H1 (cell line): Measurements from ENCODE around the gene SPTB. TPM values are rescaled to one million over a fixed set of nuclear protein-coding genes. Genes with fewer than 3 reads are reported as not detected.
A peak's percentile ranks its signal among the peaks of the same experiment; 100 is the strongest.

ENCODE experiments used
- CTCF ChIA-PET: fragments of 300-600 bp; sonication (Branson Sonifier 250); formaldehyde crosslinking; loops from one replicate; lab custom pipeline; 2021; ENCODE audit not compliant: partially characterized antibody; lab: Charles Lee
- POLR2A ChIA-PET: fragments of 300-600 bp; sonication (Branson Sonifier 250); formaldehyde crosslinking; loops from one replicate; lab custom pipeline; 2021; ENCODE audit warnings: inconsistent platforms; ENCODE audit not compliant: partially characterized antibody; lab: Charles Lee
- DNase-seq, 2 experiments: peaks; one replicate each; pipeline versions ENCODE4 v3.0.0 to v3.0.0-alpha.2; 2010 to 2022; ENCODE audit warnings: low spot score in 2 of 2, low read depth in 1 of 2, mixed read lengths in 1 of 2
- FAIRE-seq: peaks from 2 replicates; lab custom pipeline; 2011; peaks lifted over from hg19 to GRCh38; lab: Jason Lieb, UNC
- H2AFZ ChIP-seq: 2 replicates; pipeline ENCODE4 v1.8.1; 2012; ENCODE audit warnings: low read length, inconsistent platforms
- H2AK5ac ChIP-seq: 2 replicates; pipeline ENCODE4 v1.6.1; 2013; ENCODE audit warnings: low read depth, low read length
- H2BK120ac ChIP-seq: replicated peaks from 2 replicates; pipeline ENCODE3; 2013; ENCODE audit warnings: low read depth, low read length, inconsistent platforms
- H2BK12ac ChIP-seq: 2 replicates; pipeline ENCODE4 v1.6.1; 2013; ENCODE audit warnings: low read depth, low read length
- H2BK15ac ChIP-seq: 2 replicates; pipeline ENCODE4 v1.6.1; 2013; ENCODE audit warnings: low read length
- H2BK20ac ChIP-seq: 2 replicates; pipeline ENCODE4 v1.6.1; 2013; ENCODE audit warnings: low read length
- H2BK5ac ChIP-seq: 2 replicates; pipeline ENCODE4 v1.6.1; 2013; ENCODE audit warnings: low read depth, low read length
- H3K14ac ChIP-seq: 2 replicates; pipeline ENCODE4 v1.6.1; 2013; ENCODE audit warnings: inconsistent platforms; ENCODE audit not compliant: insufficient read length
- H3K18ac ChIP-seq: 2 replicates; pipeline ENCODE4 v1.6.1; 2013; ENCODE audit warnings: low read length; ENCODE audit errors: extremely low read depth
- H3K23ac ChIP-seq: 2 replicates; pipeline ENCODE4 v1.6.1; 2013; ENCODE audit warnings: inconsistent platforms; ENCODE audit not compliant: insufficient read length
- H3K23me2 ChIP-seq: 2 replicates; pipeline ENCODE4 v1.6.1; 2013; ENCODE audit warnings: low read depth, low read length
- H3K27ac ChIP-seq: 2 replicates; pipeline ENCODE4 v1.6.1; 2011; ENCODE audit warnings: low read depth, low read length, inconsistent platforms
- H3K27me3 ChIP-seq, 4 experiments: replicated peaks in 1 of 4; 1 replicate in 1 of 4; 2 replicates in 3 of 4; pipeline versions ENCODE4 v1.6.1 to v1.8.1; 2011 to 2013; ENCODE audit warnings: low read length in 3 of 4, mild to moderate bottlenecking in 3 of 4, inconsistent platforms in 2 of 4, mixed read lengths in 2 of 4, moderate library complexity in 1 of 4; ENCODE audit not compliant: control insufficient read depth in 3 of 4, insufficient read depth in 3 of 4; ENCODE audit errors: extremely low read depth in 1 of 4
- H3K36me3 ChIP-seq, 4 experiments: 2 replicates each; pipeline versions ENCODE4 v1.6.1 to v1.8.1; 2011 to 2013; ENCODE audit warnings: mild to moderate bottlenecking in 4 of 4, low read length in 3 of 4, moderate library complexity in 2 of 4, control low read depth in 1 of 4, inconsistent platforms in 1 of 4; ENCODE audit not compliant: insufficient read depth in 4 of 4, control insufficient read depth in 2 of 4
- H3K4ac ChIP-seq: replicated peaks from 2 replicates; pipeline ENCODE3; 2013; ENCODE audit warnings: low read length, low read depth, mixed read lengths, inconsistent platforms; ENCODE audit not compliant: insufficient read length
- H3K4me1 ChIP-seq, 4 experiments: replicated peaks in 1 of 4; 1 replicate in 1 of 4; 2 replicates in 3 of 4; pipeline versions ENCODE4 v1.6.1 to v1.8.1; 2011 to 2013; ENCODE audit warnings: low read length in 3 of 4, inconsistent platforms in 2 of 4, mixed read lengths in 1 of 4; ENCODE audit not compliant: insufficient read depth in 4 of 4, control insufficient read depth in 3 of 4
- H3K4me2 ChIP-seq, 2 experiments: 2 replicates each; pipeline versions ENCODE4 v1.6.1 to v1.8.1; 2011 to 2013; ENCODE audit warnings: low read depth in 2 of 2, low read length in 2 of 2, control low read depth in 1 of 2, inconsistent platforms in 1 of 2, mild to moderate bottlenecking in 1 of 2; ENCODE audit not compliant: insufficient read depth in 1 of 2
- H3K4me3 ChIP-seq, 4 experiments: fragments of 200-600, 300-600 bp in 1 of 4; sonication (generic), shearing (Covaris generic), sonication (Bioruptor Twin) in 1 of 4; 2 replicates each; pipeline versions ENCODE4 v1.5.1 to v1.8.1; 2011 to 2016; ENCODE audit warnings: low read length in 4 of 4, low read depth in 3 of 4, control low read depth in 2 of 4, inconsistent platforms in 2 of 4, mild to moderate bottlenecking in 2 of 4, mixed read lengths in 1 of 4, moderate library complexity in 1 of 4; ENCODE audit not compliant: insufficient read depth in 2 of 4; ENCODE audit errors: extremely low read depth in 1 of 4
- H3K56ac ChIP-seq: replicated peaks from 2 replicates; pipeline ENCODE3; 2013; ENCODE audit warnings: low read depth, mild to moderate bottlenecking, mixed read lengths, low read length, inconsistent platforms; ENCODE audit not compliant: insufficient read length
- H3K79me1 ChIP-seq: 2 replicates; pipeline ENCODE4 v1.6.1; 2013; ENCODE audit warnings: low read depth, low read length, control low read depth
- H3K79me2 ChIP-seq, 2 experiments: 2 replicates each; pipeline versions ENCODE4 v1.6.1 to v1.8.1; 2012 to 2013; ENCODE audit warnings: low read length in 2 of 2, mild to moderate bottlenecking in 2 of 2, inconsistent platforms in 1 of 2; ENCODE audit not compliant: insufficient read depth in 2 of 2, control insufficient read depth in 1 of 2
- H3K9ac ChIP-seq, 4 experiments: replicated peaks in 1 of 4; 1 replicate in 1 of 4; 2 replicates in 3 of 4; pipeline versions ENCODE4 v1.6.1 to v1.8.1; 2011 to 2013; ENCODE audit warnings: low read depth in 3 of 4, low read length in 3 of 4, control low read depth in 2 of 4, mild to moderate bottlenecking in 2 of 4, moderate library complexity in 2 of 4, inconsistent platforms in 1 of 4; ENCODE audit errors: extremely low read depth in 1 of 4
- H3K9me3 ChIP-seq, 2 experiments: 2 replicates each; pipeline versions ENCODE4 v1.6.1 to v1.8.1; 2012 to 2013; ENCODE audit warnings: mild to moderate bottlenecking in 2 of 2, moderate library complexity in 2 of 2, control low read depth in 1 of 2, inconsistent platforms in 1 of 2, low read depth in 1 of 2, low read length in 1 of 2, mixed read lengths in 1 of 2; ENCODE audit not compliant: insufficient read depth in 2 of 2
- H4K20me1 ChIP-seq, 2 experiments: replicated peaks in 1 of 2; 2 replicates each; pipeline versions ENCODE3 to v1.8.1; 2011 to 2013; ENCODE audit warnings: inconsistent platforms in 2 of 2, low read length in 2 of 2, mild to moderate bottlenecking in 1 of 2; ENCODE audit not compliant: insufficient read depth in 2 of 2, control insufficient read depth in 1 of 2
- H4K5ac ChIP-seq: 2 replicates; pipeline ENCODE4 v1.6.1; 2013; ENCODE audit warnings: low read length, low read depth, mixed read lengths, inconsistent platforms; ENCODE audit not compliant: insufficient read length
- H4K8ac ChIP-seq: 2 replicates; pipeline ENCODE4 v1.8.0; 2013; ENCODE audit warnings: mild to moderate bottlenecking, moderate library complexity, low read length, inconsistent platforms; ENCODE audit not compliant: insufficient read depth; ENCODE audit errors: extremely low read depth
- H4K91ac ChIP-seq: replicated peaks from 2 replicates; pipeline ENCODE3; 2013; ENCODE audit warnings: low read length, mixed read lengths, inconsistent platforms; ENCODE audit not compliant: insufficient read length
- FOSL1 ChIP-seq: IDR thresholded peaks from 2 replicates; pipeline ENCODE4 v1.6.1; 2011; ENCODE audit warnings: mild to moderate bottlenecking, low read depth, low read length, moderate library complexity; ENCODE audit not compliant: insufficient read depth
- MAFK ChIP-seq: IDR thresholded peaks from 2 replicates; pipeline ENCODE4 v1.6.1; 2012; ENCODE audit warnings: low read depth, mild to moderate bottlenecking, improper control_type of control experiment, low read length
- RFX5 ChIP-seq: IDR thresholded peaks from 2 replicates; pipeline ENCODE4 v1.6.1; 2011; ENCODE audit warnings: low read depth, low read length, improper control_type of control experiment, borderline replicate concordance
- YY1 ChIP-seq: IDR thresholded peaks from 2 replicates; pipeline ENCODE4 v1.6.1; 2011; ENCODE audit warnings: low read depth, mild to moderate bottlenecking, low read length
- whole genome bisulfite sequencing, 2 experiments: shearing (Covaris generic) in 1 of 2; methylation state at CpG; one replicate each; pipeline versions ENCODE4 v1.1.6 to v1.1.7; 2013 to 2015; ENCODE audit warnings: low lambda C conversion rate in 2 of 2, mixed read lengths in 2 of 2, inconsistent platforms in 1 of 2, low coverage in 1 of 2, missing lambda C conversion rate in 1 of 2; ENCODE audit not compliant: insufficient replicate concordance in 2 of 2, insufficient coverage in 1 of 2, insufficient read length in 1 of 2; ENCODE audit errors: extremely low coverage in 1 of 2, missing lambda C conversion rate in 1 of 2; 5-methylcytosine and 5-hydroxymethylcytosine counted together
- polyA plus RNA-seq, 7 experiments: library from polyadenylated mRNA; depleted of rRNA in 3 of 7; stranded (reverse) in 5 of 7; unstranded in 2 of 7; fragments of >200 nt in 5 of 7; fragments of 200-250 nt in 2 of 7; gene quantifications; 1 replicate in 5 of 7; 2 replicates in 1 of 7; 4 replicates in 1 of 7; pipeline versions ENCODE4 v1.2.1 to v1.2.3, GENCODE V29; 2011 to 2013; ENCODE audit warnings: missing spikeins in 2 of 7, mixed read lengths in 2 of 7
- total RNA-seq: library from RNA; stranded (reverse); fragmentation: NEBNext Ultra II Directional; extraction: Animal tissue kit (Norgen Biotek cat#: 25700); gene quantifications from 2 replicates; pipeline ENCODE4 v1.2.1, GENCODE V29; 2021

The SPTB gene
- total and polyA plus RNA-seq, 2 of the 8 experiments (the other 6 are each of a cell fraction or from before 2014, with no cell fraction given), result 0.30 to 2.4 TPM

- Histone ChIP-seq H2BK120ac (no peak overlapping the region), H3K18ac (no peak overlapping the region), H2BK12ac (peak overlapping the region; percentile 63; the same call in 1 of the 2 replicates), H3K79me2 (no peaks in the 10 kb centered on the region), H4K5ac (no peak overlapping the region), H3K4ac (no peak overlapping the region), H2AK5ac (no peak overlapping the region), H3K9ac (0 out of 7 replicates have a peak overlapping the region, but pooled peaks of 1 of the 4 experiments have one; percentile 1), H4K8ac (no peak overlapping the region), H3K56ac (no peak overlapping the region), H3K4me3 (no peak overlapping the region), H3K4me1 (peaks cover 0 to 18% (median 11%) of the 10 kb centered on the region in 4 experiments; a peak in 6 of 7 replicates), H3K9me3 (no peaks in the 10 kb centered on the region), H3K27me3 (no peaks in the 10 kb centered on the region; a peak in 1 of 7 replicates), H4K91ac (no peak overlapping the region), H3K14ac (no peak overlapping the region), H3K23ac (no peak overlapping the region), H2BK5ac (peak overlapping the region; percentile 19; the same call in 1 of the 2 replicates), H3K4me2 (no peak overlapping the region), H3K36me3 (no peaks in the 10 kb centered on the region), H3K79me1 (no peaks in the 10 kb centered on the region), H4K20me1 (no peaks in the 10 kb centered on the region), H3K27ac (no peak overlapping the region), H2BK15ac (peak overlapping the region; percentile 1; the same call in 1 of the 2 replicates), H2BK20ac (no peak overlapping the region), H3K23me2 (no peaks in the 10 kb centered on the region), H2AFZ (no peak overlapping the region)
- FAIRE-seq (no peak), DNase-seq (no peak)
- ChIA-PET CTCF (interaction anchor here (0.7 to 5.1 kb wide), 15 partner anchors 8 to 156 kb away, joined by 3 to 74 read pairs (median 5); partner anchors contain the start of gene CHURC1), POLR2A (interaction anchor here (0.9 to 1.7 kb wide), 2 partner anchors 12 to 50 kb away, joined by 3 to 4 read pairs; no protein-coding TSS in a partner anchor)
- 92% methylated on average over 3 of the region's 3 CpGs; no CpG with 5 or more reads in 1 of the 2 experiments for WGBS, 2 experiments
- TF ChIP-seq RFX5 (no peak), FOSL1 (no peak), MAFK (no peak), YY1 (no peak)
Observed at GRCh38 chr14:64758025-64758521, 121.6 kb downstream of the SPTB start.
